Prostate gland (tissue), 2 donors: ENCODE results near the gene FUT8.

ENCODE experiments used
- POLR2AphosphoS5 ChIP-seq: sonication (generic); formaldehyde crosslinking; IDR thresholded peaks from one replicate; pipeline ENCODE4 v1.6.1; 2017; ENCODE audit warnings: antibody characterized with exemption
- TF ChIP-seq, protein P1 (sequence below), 4 experiments: fragments of 200-600 bp in 2 of 4; fragments of 450-650 bp in 2 of 4; sonication (generic) in 2 of 4; IDR thresholded peaks; 1 replicate in 3 of 4; 2 replicates in 1 of 4; pipeline ENCODE4 v1.5.1; 2016 to 2019; ENCODE audit warnings: antibody characterized with exemption in 4 of 4, mild to moderate bottlenecking in 2 of 4, moderate library complexity in 2 of 4

GRCh38 chr14:65487783-65488494 lies 75.4 kb downstream of the FUT8 start:
- TF ChIP-seq, protein P1, sequence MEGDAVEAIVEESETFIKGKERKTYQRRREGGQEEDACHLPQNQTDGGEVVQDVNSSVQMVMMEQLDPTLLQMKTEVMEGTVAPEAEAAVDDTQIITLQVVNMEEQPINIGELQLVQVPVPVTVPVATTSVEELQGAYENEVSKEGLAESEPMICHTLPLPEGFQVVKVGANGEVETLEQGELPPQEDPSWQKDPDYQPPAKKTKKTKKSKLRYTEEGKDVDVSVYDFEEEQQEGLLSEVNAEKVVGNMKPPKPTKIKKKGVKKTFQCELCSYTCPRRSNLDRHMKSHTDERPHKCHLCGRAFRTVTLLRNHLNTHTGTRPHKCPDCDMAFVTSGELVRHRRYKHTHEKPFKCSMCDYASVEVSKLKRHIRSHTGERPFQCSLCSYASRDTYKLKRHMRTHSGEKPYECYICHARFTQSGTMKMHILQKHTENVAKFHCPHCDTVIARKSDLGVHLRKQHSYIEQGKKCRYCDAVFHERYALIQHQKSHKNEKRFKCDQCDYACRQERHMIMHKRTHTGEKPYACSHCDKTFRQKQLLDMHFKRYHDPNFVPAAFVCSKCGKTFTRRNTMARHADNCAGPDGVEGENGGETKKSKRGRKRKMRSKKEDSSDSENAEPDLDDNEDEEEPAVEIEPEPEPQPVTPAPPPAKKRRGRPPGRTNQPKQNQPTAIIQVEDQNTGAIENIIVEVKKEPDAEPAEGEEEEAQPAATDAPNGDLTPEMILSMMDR (IDR thresholded peaks at IDR 0.05), result no peak
- no peak for TF ChIP-seq POLR2AphosphoS5
